Measurements from ENCODE around the gene AMBN. TPM values are rescaled to one million over a fixed set of nuclear protein-coding genes. Genes with fewer than 3 reads are reported as not detected.

Gene AMBN
- not detected in 2 replicates for total RNA-seq (2022)
- Bru-seq, nascent RNA = not detected
- BruChase-seq, experiment 1, labeled RNA remaining after a 6-hour chase = not detected
- not detected for BruChase-seq, experiment 2, labeled RNA remaining after a 2-hour chase
- long read RNA-seq = 0 reads

GRCh38 chr4:70591955-70592582 lies at the start of gene AMBN:
Gene AMBN, plus strand, starts transcription at chr4:70592256. Its CDS starts 103 bp downstream, at chr4:70592359.
- no peak for TF ChIP-seq CTCF (IDR thresholded peaks at IDR 0.05; ENCODE audit: unreplicated experiment)
- Mint-ChIP-seq H3K9me3 (ENCODE audit: low read depth, unreplicated experiment) (no peaks in the 10 kb centered on the region), H3K4me3 (ENCODE audit: low read depth, unreplicated experiment) (no peak within 1 kb of the TSS), H3K27me3 (ENCODE audit: unreplicated experiment) (no peaks in the 10 kb centered on the region), H3K4me1 (ENCODE audit: low read depth, unreplicated experiment) (no peaks in the 10 kb centered on the region), H3K27ac (ENCODE audit: unreplicated experiment) (no peak within 1 kb of the TSS), H3K36me3 (ENCODE audit: insufficient read depth, unreplicated experiment) (no peaks in the 10 kb centered on the region)
- no peak for DNase-seq
- CTCF ChIA-PET = no interaction called here
- BruUV-seq (replicated peaks) = no TSS peak
- intact Hi-C loops (cut with micrococcal nuclease; ENCODE audit: unreplicated experiment) = no loop called here

- Mint-ChIP-seq H3K9me3 (ENCODE audit: low read depth, unreplicated experiment) (no peaks in the 10 kb centered on the region), H3K4me1 (ENCODE audit: low read depth, unreplicated experiment) (no peaks in the 10 kb centered on the region), H3K4me3 (ENCODE audit: low read depth, unreplicated experiment) (no peak overlapping the region), H3K27me3 (ENCODE audit: unreplicated experiment) (no peaks in the 10 kb centered on the region), H3K36me3 (ENCODE audit: insufficient read depth, unreplicated experiment) (no peaks in the 10 kb centered on the region), H3K27ac (ENCODE audit: unreplicated experiment) (no peak overlapping the region)
- peak; percentile 33 for TF ChIP-seq CTCF (IDR thresholded peaks at IDR 0.05; ENCODE audit: unreplicated experiment)
- CTCF ChIA-PET = no interaction called here
- BruUV-seq (replicated peaks) = no TSS peak
- DNase-seq = peak; percentile 4
- intact Hi-C loops (cut with micrococcal nuclease; ENCODE audit: unreplicated experiment) = no loop called here
Observed at GRCh38 chr4:70544279-70544868, 47.7 kb upstream of the AMBN start.

GRCh38 chr4:70556856-70557255 lies 35.2 kb upstream of the AMBN start:
- BruUV-seq (replicated peaks) = no TSS peak
- Mint-ChIP-seq H3K27me3 (ENCODE audit: unreplicated experiment) (no peaks in the 10 kb centered on the region), H3K27ac (ENCODE audit: unreplicated experiment) (no peak overlapping the region), H3K4me3 (ENCODE audit: low read depth, unreplicated experiment) (no peak overlapping the region), H3K36me3 (ENCODE audit: insufficient read depth, unreplicated experiment) (no peaks in the 10 kb centered on the region), H3K4me1 (ENCODE audit: low read depth, unreplicated experiment) (peaks cover 8% of the 10 kb centered on the region), H3K9me3 (ENCODE audit: low read depth, unreplicated experiment) (peaks cover 2% of the 10 kb centered on the region)
- no peak for TF ChIP-seq CTCF (IDR thresholded peaks at IDR 0.05; ENCODE audit: unreplicated experiment)
- CTCF ChIA-PET = no interaction called here
- no peak for DNase-seq
- intact Hi-C loops (cut with micrococcal nuclease; ENCODE audit: unreplicated experiment) = loop anchor here (5.0 to 10.0 kb wide), 2 partner anchors 240 to 372 kb away; no protein-coding TSS in a partner anchor

- no TSS peak for BruUV-seq (replicated peaks)
- no peaks in the 10 kb centered on the region for H3K36me3 Mint-ChIP-seq (ENCODE audit: insufficient read depth, unreplicated experiment)
- peak; percentile 36 for TF ChIP-seq CTCF (IDR thresholded peaks at IDR 0.05; ENCODE audit: unreplicated experiment)
- peak overlapping the region; percentile 50 for H3K4me3 Mint-ChIP-seq (ENCODE audit: low read depth, unreplicated experiment)
- CTCF ChIA-PET = interaction anchor here (0.6 to 0.7 kb wide), 2 partner anchors 657 to 663 kb away, joined by 3 to 4 read pairs; no protein-coding TSS in a partner anchor
- DNase-seq = peak; percentile 53
- peaks cover 8% of the 10 kb centered on the region for H3K4me1 Mint-ChIP-seq (ENCODE audit: low read depth, unreplicated experiment)
- peak overlapping the region; percentile 60 for H3K27ac Mint-ChIP-seq (ENCODE audit: unreplicated experiment)
- H3K9me3 Mint-ChIP-seq (ENCODE audit: low read depth, unreplicated experiment) = no peaks in the 10 kb centered on the region
- no peaks in the 10 kb centered on the region for H3K27me3 Mint-ChIP-seq (ENCODE audit: unreplicated experiment)
- intact Hi-C loops (cut with micrococcal nuclease; ENCODE audit: unreplicated experiment) = loop anchor here (2.0 to 10.0 kb wide), 4 partner anchors 242 to 869 kb away; no protein-coding TSS in a partner anchor
Observed at GRCh38 chr4:70559211-70559830, 32.7 kb upstream of the AMBN start.
